GM18507 (cell line): ENCODE results near the gene TPP2.
A peak's percentile ranks its signal among the peaks of the same experiment; 100 is the strongest.

Source experiments
- DNase-seq: peaks from one replicate; pipeline ENCODE4 v3.0.0; 2011; ENCODE audit warnings: low read depth; ENCODE audit not compliant: insufficient read length; ENCODE audit errors: extremely low spot score
- FAIRE-seq: peaks from 2 replicates; lab custom pipeline; 2011; peaks lifted over from hg19 to GRCh38; lab: Jason Lieb, UNC

The TPP2 gene

GRCh38 chr13:102648046-102648445 lies 51.3 kb downstream of the TPP2 start:
- FAIRE-seq (no peak), DNase-seq (no peak)

GRCh38 chr13:102650444-102650843 lies 53.7 kb downstream of the TPP2 start:
- DNase-seq (no peak), FAIRE-seq (no peak)

GRCh38 chr13:102651392-102651791 lies 54.6 kb downstream of the TPP2 start:
- DNase-seq (no peak), FAIRE-seq (no peak)

- DNase-seq (no peak), FAIRE-seq (no peak)
These were observed 55.1 kb downstream of the TPP2 start for GRCh38 chr13:102651892-102652291.

GRCh38 chr13:102654756-102655155 lies 58.0 kb downstream of the TPP2 start:
- FAIRE-seq (no peak), DNase-seq (no peak)

GRCh38 chr13:102657630-102658029 lies 60.8 kb downstream of the TPP2 start:
- no peak for DNase-seq
- FAIRE-seq, result no peak

- no peak for DNase-seq
- no peak for FAIRE-seq
These were observed 61.9 kb downstream of the TPP2 start for GRCh38 chr13:102658660-102659059.

GRCh38 chr13:102659168-102659713 lies 62.5 kb downstream of the TPP2 start:
- DNase-seq, result no peak
- FAIRE-seq, result no peak

- DNase-seq (no peak), FAIRE-seq (no peak)
These were observed 70.2 kb downstream of the TPP2 start for GRCh38 chr13:102667023-102667422.

- no peak for FAIRE-seq
- DNase-seq, result no peak
These were observed 71.1 kb downstream of the TPP2 start for GRCh38 chr13:102667911-102668310.

GRCh38 chr13:102670130-102670529 lies 73.3 kb downstream of the TPP2 start:
- DNase-seq (no peak), FAIRE-seq (no peak)

GRCh38 chr13:102675115-102675514 lies 78.3 kb downstream of the TPP2 start:
- FAIRE-seq (no peak), DNase-seq (no peak)

- DNase-seq (no peak), FAIRE-seq (no peak)
These were observed 80.3 kb downstream of the TPP2 start for GRCh38 chr13:102677122-102677521.

- DNase-seq, result no peak
- FAIRE-seq, result no peak
These were observed 81.7 kb downstream of the TPP2 start for GRCh38 chr13:102678339-102679107.

- no peak for DNase-seq
These were observed 82.8 kb downstream of the TPP2 start for GRCh38 chr13:102679449-102680132.

GRCh38 chr13:102680133-102680717 lies 83.4 kb downstream of the TPP2 start:
- FAIRE-seq (no peak), DNase-seq (no peak)

More at GRCh38 chr13:102679449-102680132, 82.8 kb downstream of the TPP2 start:
- no peak for FAIRE-seq

- FAIRE-seq (peak; percentile 67), DNase-seq (no peak)
These were observed 84.3 kb downstream of the TPP2 start for GRCh38 chr13:102680842-102681740.

- DNase-seq, result no peak
- FAIRE-seq, result no peak
These were observed 85.4 kb downstream of the TPP2 start for GRCh38 chr13:102682211-102682610.

- DNase-seq (no peak), FAIRE-seq (no peak)
These were observed 85.9 kb downstream of the TPP2 start for GRCh38 chr13:102682727-102683126.
